HL-60 (cell line): ENCODE results near the gene CARD19.
A peak's percentile ranks its signal among the peaks of the same experiment; 100 is the strongest.

Experiments used
- DNase-seq, 2 experiments: peaks; one replicate each; pipeline ENCODE4 v3.0.0-alpha.2; 2010 to 2020; ENCODE audit warnings: low read depth in 1 of 2, low spot score in 1 of 2
- H3K27ac ChIP-seq: fragments of 250-450 bp; sonication (Bioruptor Pico); replicated peaks from 2 replicates; pipeline ENCODE4 v1.5.1; 2020; ENCODE audit warnings: mild to moderate bottlenecking, moderate library complexity
- H3K27me3 ChIP-seq: fragments of 250-450 bp; sonication (Bioruptor Pico); 2 replicates; pipeline ENCODE4 v1.5.1; 2021; ENCODE audit warnings: mild to moderate bottlenecking, moderate library complexity; ENCODE audit not compliant: insufficient read depth, poor library complexity, severe bottlenecking
- H3K4me3 ChIP-seq: replicated peaks from 2 replicates; pipeline ENCODE4 v1.5.1; 2011; ENCODE audit warnings: mild to moderate bottlenecking, control low read depth, low read length; ENCODE audit not compliant: insufficient read depth
- GABPA ChIP-seq: IDR thresholded peaks from 2 replicates; pipeline ENCODE4 v1.6.1; 2012; ENCODE audit warnings: low read depth
- POLR2AphosphoS5 ChIP-seq: IDR thresholded peaks from 2 replicates; pipeline ENCODE4 v1.6.1; 2012; ENCODE audit warnings: low read depth
- SPI1 ChIP-seq: IDR thresholded peaks from 2 replicates; pipeline ENCODE4 v1.6.1; 2012; ENCODE audit warnings: low read depth, mild to moderate bottlenecking, borderline replicate concordance
- TF ChIP-seq, protein P1 (sequence below): IDR thresholded peaks from 2 replicates; pipeline ENCODE4 v1.6.1; 2012; ENCODE audit warnings: low read depth; ENCODE audit not compliant: insufficient replicate concordance
- TF ChIP-seq, protein P2 (sequence below): IDR thresholded peaks from one replicate; pipeline ENCODE4 v1.5.1; 2011; ENCODE audit warnings: low read length, control low read depth, inconsistent platforms; ENCODE audit not compliant: insufficient read depth

The CARD19 gene

DNA sequence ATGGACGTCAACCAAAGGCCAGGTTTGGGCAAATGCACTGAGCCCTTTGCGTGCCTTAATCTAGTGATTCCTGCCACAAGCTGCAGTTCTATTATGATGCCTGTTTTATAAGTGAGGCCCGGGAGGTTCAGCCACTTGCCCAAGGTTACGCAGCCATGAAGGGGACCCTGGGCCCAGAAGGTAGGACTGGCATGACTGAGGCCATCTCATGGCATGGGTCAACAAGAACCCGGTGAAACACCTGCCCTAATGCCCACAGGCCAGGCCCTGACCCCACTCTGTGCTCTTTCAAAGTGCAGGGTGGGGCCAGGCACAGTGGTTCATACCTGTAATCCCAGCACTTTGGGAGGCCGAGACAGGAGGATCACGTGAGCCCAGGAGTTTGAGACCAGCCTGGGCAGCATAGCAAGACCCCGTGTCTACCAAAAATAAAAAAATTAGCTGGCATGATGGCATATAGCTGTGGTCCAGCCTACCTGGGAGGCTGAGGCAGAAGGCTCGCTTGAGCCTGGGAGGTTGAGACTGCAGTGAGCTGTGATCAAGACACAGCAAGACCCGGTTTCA is 29.4 kb downstream of the CARD19 start:
- TF ChIP-seq, protein P1, sequence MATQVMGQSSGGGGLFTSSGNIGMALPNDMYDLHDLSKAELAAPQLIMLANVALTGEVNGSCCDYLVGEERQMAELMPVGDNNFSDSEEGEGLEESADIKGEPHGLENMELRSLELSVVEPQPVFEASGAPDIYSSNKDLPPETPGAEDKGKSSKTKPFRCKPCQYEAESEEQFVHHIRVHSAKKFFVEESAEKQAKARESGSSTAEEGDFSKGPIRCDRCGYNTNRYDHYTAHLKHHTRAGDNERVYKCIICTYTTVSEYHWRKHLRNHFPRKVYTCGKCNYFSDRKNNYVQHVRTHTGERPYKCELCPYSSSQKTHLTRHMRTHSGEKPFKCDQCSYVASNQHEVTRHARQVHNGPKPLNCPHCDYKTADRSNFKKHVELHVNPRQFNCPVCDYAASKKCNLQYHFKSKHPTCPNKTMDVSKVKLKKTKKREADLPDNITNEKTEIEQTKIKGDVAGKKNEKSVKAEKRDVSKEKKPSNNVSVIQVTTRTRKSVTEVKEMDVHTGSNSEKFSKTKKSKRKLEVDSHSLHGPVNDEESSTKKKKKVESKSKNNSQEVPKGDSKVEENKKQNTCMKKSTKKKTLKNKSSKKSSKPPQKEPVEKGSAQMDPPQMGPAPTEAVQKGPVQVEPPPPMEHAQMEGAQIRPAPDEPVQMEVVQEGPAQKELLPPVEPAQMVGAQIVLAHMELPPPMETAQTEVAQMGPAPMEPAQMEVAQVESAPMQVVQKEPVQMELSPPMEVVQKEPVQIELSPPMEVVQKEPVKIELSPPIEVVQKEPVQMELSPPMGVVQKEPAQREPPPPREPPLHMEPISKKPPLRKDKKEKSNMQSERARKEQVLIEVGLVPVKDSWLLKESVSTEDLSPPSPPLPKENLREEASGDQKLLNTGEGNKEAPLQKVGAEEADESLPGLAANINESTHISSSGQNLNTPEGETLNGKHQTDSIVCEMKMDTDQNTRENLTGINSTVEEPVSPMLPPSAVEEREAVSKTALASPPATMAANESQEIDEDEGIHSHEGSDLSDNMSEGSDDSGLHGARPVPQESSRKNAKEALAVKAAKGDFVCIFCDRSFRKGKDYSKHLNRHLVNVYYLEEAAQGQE = no peak
- no peak for TF ChIP-seq GABPA
- Histone ChIP-seq H3K4me3 (no peak overlapping the region), H3K27me3 (no peaks in the 10 kb centered on the region), H3K27ac (no peak overlapping the region)
- DNase-seq = no peak

- TF ChIP-seq, protein P2, sequence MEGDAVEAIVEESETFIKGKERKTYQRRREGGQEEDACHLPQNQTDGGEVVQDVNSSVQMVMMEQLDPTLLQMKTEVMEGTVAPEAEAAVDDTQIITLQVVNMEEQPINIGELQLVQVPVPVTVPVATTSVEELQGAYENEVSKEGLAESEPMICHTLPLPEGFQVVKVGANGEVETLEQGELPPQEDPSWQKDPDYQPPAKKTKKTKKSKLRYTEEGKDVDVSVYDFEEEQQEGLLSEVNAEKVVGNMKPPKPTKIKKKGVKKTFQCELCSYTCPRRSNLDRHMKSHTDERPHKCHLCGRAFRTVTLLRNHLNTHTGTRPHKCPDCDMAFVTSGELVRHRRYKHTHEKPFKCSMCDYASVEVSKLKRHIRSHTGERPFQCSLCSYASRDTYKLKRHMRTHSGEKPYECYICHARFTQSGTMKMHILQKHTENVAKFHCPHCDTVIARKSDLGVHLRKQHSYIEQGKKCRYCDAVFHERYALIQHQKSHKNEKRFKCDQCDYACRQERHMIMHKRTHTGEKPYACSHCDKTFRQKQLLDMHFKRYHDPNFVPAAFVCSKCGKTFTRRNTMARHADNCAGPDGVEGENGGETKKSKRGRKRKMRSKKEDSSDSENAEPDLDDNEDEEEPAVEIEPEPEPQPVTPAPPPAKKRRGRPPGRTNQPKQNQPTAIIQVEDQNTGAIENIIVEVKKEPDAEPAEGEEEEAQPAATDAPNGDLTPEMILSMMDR = no peak
- TF ChIP-seq SPI1 (no peak), POLR2AphosphoS5 (no peak), GABPA (no peak)
- TF ChIP-seq, protein P1 = no peak
- DNase-seq = no peak
- no peak overlapping the region for H3K27ac ChIP-seq
- no peaks in the 10 kb centered on the region for H3K27me3 ChIP-seq
- H3K4me3 ChIP-seq = no peak overlapping the region
These were observed 30.2 kb downstream of the CARD19 start for GRCh38 chr9:93126151-93126781.

DNA sequence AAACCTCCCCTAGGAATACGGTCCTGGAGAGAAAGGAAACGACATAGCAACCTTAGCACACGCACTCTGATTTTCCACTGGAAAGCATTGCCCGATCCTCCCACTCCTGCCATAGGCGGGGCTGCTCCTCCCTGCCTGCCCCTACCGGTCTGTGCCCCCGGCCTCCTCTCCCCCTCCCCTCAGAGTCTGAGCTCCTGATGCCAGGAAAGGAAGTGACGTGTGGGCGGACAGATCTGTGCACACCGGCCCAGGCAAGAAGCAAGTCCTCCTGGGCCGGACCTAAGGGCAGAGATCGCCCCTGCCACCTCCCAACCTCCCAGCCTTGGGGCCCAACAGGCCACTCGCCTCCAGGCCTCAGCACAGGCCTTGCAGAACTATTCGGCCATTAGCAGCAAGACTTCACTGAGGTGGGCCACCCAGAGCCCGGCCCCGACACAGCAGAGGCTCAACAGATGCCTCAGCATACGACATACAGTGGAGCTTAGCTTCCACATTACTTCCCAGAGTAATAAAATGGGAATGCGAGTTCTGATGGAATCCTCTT is 30.9 kb downstream of the CARD19 start:
- no peak for DNase-seq
- Histone ChIP-seq H3K4me3 (no peak overlapping the region), H3K27me3 (no peaks in the 10 kb centered on the region), H3K27ac (peak overlapping the region; percentile 67)
- TF ChIP-seq SPI1 = peak; percentile 20; the same call in 1 of the 2 replicates
- TF ChIP-seq POLR2AphosphoS5 = no peak

GRCh38 chr9:93127395-93127911 is 31.4 kb downstream of the CARD19 start:
- peak overlapping the region; percentile 67 for H3K27ac ChIP-seq
- H3K27me3 ChIP-seq = no peaks in the 10 kb centered on the region
- DNase-seq = no peak
- no peak overlapping the region for H3K4me3 ChIP-seq
- TF ChIP-seq, protein P1 = no peak
- TF ChIP-seq, protein P2 = no peak
- TF ChIP-seq SPI1 = peak; percentile 20; the same call in 1 of the 2 replicates
